Measurements from ENCODE around the gene SKIDA1. TPM values are rescaled to one million over a fixed set of nuclear protein-coding genes. Genes with fewer than 3 reads are reported as not detected.

The SKIDA1 gene
- total and polyA plus RNA-seq, 4 donors = 0.63 to 2.6 (median 1.6) TPM

GRCh38 chr10:21468086-21468485, 57.4 kb downstream of the SKIDA1 start:
- TF ChIP-seq, protein P1, sequence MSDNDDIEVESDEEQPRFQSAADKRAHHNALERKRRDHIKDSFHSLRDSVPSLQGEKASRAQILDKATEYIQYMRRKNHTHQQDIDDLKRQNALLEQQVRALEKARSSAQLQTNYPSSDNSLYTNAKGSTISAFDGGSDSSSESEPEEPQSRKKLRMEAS (IDR thresholded peaks at IDR 0.05) = no peak
- TF ChIP-seq GABPA (IDR thresholded peaks at IDR 0.05 in 1 of 2, conservative IDR thresholded peaks at IDR 0.05 in 1 of 2) (no peak), REST (IDR thresholded peaks at IDR 0.05) (no peak), NR2F2 (IDR thresholded peaks at IDR 0.05) (no peak), RAD21 (IDR thresholded peaks at IDR 0.05) (no peak), EGR1 (IDR thresholded peaks at IDR 0.05; ENCODE audit: low read depth in 2 of 2) (no peak), FOXA1 (IDR thresholded peaks at IDR 0.05) (no peak), YY1 (IDR thresholded peaks at IDR 0.05) (no peak), JUND (IDR thresholded peaks at IDR 0.05) (no peak), SP1 (IDR thresholded peaks at IDR 0.05) (no peak), HNF4G (IDR thresholded peaks at IDR 0.05) (no peak), TAF1 (conservative IDR thresholded peaks at IDR 0.05) (no peak), RXRA (IDR thresholded peaks at IDR 0.05) (no peak)
- TF ChIP-seq, protein P2, sequence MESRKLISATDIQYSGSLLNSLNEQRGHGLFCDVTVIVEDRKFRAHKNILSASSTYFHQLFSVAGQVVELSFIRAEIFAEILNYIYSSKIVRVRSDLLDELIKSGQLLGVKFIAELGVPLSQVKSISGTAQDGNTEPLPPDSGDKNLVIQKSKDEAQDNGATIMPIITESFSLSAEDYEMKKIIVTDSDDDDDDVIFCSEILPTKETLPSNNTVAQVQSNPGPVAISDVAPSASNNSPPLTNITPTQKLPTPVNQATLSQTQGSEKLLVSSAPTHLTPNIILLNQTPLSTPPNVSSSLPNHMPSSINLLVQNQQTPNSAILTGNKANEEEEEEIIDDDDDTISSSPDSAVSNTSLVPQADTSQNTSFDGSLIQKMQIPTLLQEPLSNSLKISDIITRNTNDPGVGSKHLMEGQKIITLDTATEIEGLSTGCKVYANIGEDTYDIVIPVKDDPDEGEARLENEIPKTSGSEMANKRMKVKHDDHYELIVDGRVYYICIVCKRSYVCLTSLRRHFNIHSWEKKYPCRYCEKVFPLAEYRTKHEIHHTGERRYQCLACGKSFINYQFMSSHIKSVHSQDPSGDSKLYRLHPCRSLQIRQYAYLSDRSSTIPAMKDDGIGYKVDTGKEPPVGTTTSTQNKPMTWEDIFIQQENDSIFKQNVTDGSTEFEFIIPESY (IDR thresholded peaks at IDR 0.05) = no peak
- TF ChIP-seq, protein P3, sequence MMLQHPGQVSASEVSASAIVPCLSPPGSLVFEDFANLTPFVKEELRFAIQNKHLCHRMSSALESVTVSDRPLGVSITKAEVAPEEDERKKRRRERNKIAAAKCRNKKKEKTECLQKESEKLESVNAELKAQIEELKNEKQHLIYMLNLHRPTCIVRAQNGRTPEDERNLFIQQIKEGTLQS (IDR thresholded peaks at IDR 0.05) = no peak
- TF ChIP-seq, protein P4, sequence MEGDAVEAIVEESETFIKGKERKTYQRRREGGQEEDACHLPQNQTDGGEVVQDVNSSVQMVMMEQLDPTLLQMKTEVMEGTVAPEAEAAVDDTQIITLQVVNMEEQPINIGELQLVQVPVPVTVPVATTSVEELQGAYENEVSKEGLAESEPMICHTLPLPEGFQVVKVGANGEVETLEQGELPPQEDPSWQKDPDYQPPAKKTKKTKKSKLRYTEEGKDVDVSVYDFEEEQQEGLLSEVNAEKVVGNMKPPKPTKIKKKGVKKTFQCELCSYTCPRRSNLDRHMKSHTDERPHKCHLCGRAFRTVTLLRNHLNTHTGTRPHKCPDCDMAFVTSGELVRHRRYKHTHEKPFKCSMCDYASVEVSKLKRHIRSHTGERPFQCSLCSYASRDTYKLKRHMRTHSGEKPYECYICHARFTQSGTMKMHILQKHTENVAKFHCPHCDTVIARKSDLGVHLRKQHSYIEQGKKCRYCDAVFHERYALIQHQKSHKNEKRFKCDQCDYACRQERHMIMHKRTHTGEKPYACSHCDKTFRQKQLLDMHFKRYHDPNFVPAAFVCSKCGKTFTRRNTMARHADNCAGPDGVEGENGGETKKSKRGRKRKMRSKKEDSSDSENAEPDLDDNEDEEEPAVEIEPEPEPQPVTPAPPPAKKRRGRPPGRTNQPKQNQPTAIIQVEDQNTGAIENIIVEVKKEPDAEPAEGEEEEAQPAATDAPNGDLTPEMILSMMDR (IDR thresholded peaks at IDR 0.05; ENCODE audit: low read depth, low read length, missing input control) = no peak
- no peaks in the 10 kb centered on the region for H3K27me3 ChIP-seq (ENCODE audit: control insufficient read depth in 4 of 4, insufficient read depth in 4 of 4, low read length in 3 of 4)
- no peak overlapping the region for H3K27ac ChIP-seq (ENCODE audit: low read depth in 1 of 2, low read length in 2 of 2)
- no peaks in the 10 kb centered on the region for H3K9me3 ChIP-seq (ENCODE audit: control insufficient read depth in 4 of 4, low read length in 3 of 4)
- 92% methylated on average over 3 of the region's 3 CpGs for WGBS
- no peak for DNase-seq (ENCODE audit: low spot score)
- no peak overlapping the region for H3K9ac ChIP-seq (ENCODE audit: low read depth in 1 of 2, low read length in 2 of 2)
- no peaks in the 10 kb centered on the region for H3K36me3 ChIP-seq (ENCODE audit: control insufficient read depth in 4 of 4, insufficient read depth in 3 of 4, low read depth in 1 of 4, low read length in 3 of 4)
- no peak overlapping the region for H3K4me3 ChIP-seq (ENCODE audit: low read depth in 1 of 3, low read length in 3 of 3)
- no peaks in the 10 kb centered on the region for H3K4me1 ChIP-seq (ENCODE audit: control insufficient read depth in 4 of 4, insufficient read depth in 4 of 4, low read length in 3 of 4)

DNA sequence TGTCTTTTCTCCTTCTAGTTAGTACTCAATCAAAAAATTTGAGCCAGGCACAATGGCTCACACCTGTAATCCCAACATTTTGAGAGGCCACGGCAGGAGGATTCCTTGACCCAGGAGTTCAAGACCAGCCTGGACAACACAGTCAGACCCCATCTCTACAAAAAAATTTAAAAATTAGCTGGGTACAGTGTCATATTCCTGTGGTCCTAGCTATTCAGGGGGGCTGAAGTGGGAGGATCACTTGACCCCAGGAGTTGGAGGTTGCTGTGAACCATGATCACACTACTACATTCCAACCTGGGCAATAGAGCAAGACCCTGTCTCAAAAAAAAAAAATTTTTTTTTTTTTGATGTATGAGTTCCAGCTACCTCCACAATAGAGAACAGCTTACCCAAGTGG, 57.8 kb downstream of the SKIDA1 start:
- Histone ChIP-seq H3K9ac (ENCODE audit: low read depth in 1 of 2, low read length in 2 of 2) (no peak overlapping the region), H3K4me1 (ENCODE audit: control insufficient read depth in 4 of 4, insufficient read depth in 4 of 4, low read length in 3 of 4) (no peaks in the 10 kb centered on the region), H3K9me3 (ENCODE audit: control insufficient read depth in 4 of 4, low read length in 3 of 4) (no peaks in the 10 kb centered on the region), H3K27me3 (ENCODE audit: control insufficient read depth in 4 of 4, insufficient read depth in 4 of 4, low read length in 3 of 4) (no peaks in the 10 kb centered on the region), H3K27ac (ENCODE audit: low read depth in 1 of 2, low read length in 2 of 2) (no peak overlapping the region), H3K36me3 (ENCODE audit: control insufficient read depth in 4 of 4, insufficient read depth in 3 of 4, low read depth in 1 of 4, low read length in 3 of 4) (no peaks in the 10 kb centered on the region), H3K4me3 (ENCODE audit: low read depth in 1 of 3, low read length in 3 of 3) (no peak overlapping the region)
- no peak for DNase-seq (ENCODE audit: low spot score)
- WGBS = 96% methylated on average over 1 of the region's 1 CpG
- no peak for TF ChIP-seq JUND (IDR thresholded peaks at IDR 0.05)
- no peak for TF ChIP-seq FOXA2 (IDR thresholded peaks at IDR 0.05)
- TF ChIP-seq, protein P4 (IDR thresholded peaks at IDR 0.05; ENCODE audit: low read depth, low read length, missing input control) = no peak
- no peak for TF ChIP-seq RAD21 (IDR thresholded peaks at IDR 0.05)
- no peak for TF ChIP-seq RXRA (IDR thresholded peaks at IDR 0.05)
- TF ChIP-seq FOXA1 (IDR thresholded peaks at IDR 0.05) = no peak
- TF ChIP-seq REST (IDR thresholded peaks at IDR 0.05) = no peak

Measured in liver (tissue), 9 donors.